GM12873 (cell line): ENCODE results near the gene AGBL3.

Experiments used
- CTCF ChIP-seq: IDR thresholded peaks from 2 replicates; pipeline ENCODE4 v1.5.1; 2012; ENCODE audit warnings: low read depth, mild to moderate bottlenecking, moderate library complexity, low read length, control low read depth; ENCODE audit not compliant: insufficient read depth; ENCODE audit errors: missing control alignments

Gene AGBL3

DNA sequence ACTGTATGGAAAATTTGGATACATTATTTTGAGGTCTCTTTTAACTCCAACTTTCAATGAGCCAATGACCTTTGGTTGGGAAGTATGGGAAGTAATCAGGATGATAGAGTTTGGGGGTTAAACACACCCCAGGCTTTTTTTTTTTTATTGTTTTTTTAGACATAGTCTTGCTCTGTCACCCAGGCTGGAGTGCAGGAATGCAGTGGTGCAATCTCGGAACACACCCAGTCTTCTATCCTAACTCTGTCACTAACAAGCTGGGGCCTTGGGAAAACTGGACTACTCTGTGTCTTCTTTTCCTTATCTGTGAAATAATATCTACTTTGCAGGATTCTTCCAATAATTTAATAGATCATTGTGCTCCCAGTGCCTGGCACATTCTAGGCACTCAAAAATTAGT is 37.6 kb upstream of the AGBL3 start:
- TF ChIP-seq CTCF, result no peak

GRCh38 chr7:134949171-134949570 is 37.1 kb upstream of the AGBL3 start:
- no peak for TF ChIP-seq CTCF

GRCh38 chr7:134954197-134955082 is 31.9 kb upstream of the AGBL3 start:
- peak; percentile 48 for TF ChIP-seq CTCF

DNA sequence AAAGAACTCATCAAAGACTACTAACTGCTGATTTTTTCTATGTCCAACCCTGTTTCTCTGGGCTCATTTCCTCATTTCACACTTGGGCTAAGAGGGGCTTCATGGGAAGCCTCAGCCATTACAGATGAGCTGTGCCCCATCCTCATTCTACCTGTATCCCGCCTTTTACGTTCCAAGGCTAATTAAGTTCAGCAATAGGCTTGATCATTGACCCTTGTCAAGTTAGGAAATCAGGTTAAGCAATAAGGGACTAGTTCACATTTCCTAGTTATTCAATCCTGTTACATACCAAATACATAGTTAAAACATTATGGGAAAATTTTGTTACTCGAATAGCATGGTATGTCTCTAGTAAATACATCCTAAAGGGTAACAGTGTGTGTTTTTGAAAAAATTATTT is 29.3 kb upstream of the AGBL3 start:
- TF ChIP-seq CTCF, result no peak

GRCh38 chr7:134959810-134960209 is 26.5 kb upstream of the AGBL3 start:
- TF ChIP-seq CTCF, result no peak

DNA sequence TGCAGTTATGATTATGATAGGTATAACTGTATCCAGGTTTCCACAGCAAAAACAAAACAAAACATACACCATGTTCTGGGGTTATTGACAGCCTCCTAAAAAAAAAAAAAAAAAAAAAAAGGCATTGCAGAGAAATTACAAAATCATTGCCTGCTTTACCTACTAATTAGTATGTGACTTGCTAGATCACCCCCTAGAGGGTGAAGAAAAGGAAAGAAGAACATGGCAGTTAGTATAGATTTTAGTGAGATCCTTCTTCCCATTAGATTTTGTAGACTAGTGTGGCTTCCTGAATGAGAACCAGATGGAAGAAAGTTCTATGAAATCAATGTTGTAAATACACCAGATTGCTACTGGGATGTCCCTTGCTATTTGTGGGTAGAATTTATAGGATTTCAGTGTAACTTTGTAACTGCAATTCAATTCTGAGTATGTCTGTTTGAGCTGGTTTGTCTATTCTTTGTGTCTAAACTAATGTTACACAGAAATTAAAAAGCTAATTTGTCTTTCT is 24.0 kb upstream of the AGBL3 start:
- TF ChIP-seq CTCF, result no peak

DNA sequence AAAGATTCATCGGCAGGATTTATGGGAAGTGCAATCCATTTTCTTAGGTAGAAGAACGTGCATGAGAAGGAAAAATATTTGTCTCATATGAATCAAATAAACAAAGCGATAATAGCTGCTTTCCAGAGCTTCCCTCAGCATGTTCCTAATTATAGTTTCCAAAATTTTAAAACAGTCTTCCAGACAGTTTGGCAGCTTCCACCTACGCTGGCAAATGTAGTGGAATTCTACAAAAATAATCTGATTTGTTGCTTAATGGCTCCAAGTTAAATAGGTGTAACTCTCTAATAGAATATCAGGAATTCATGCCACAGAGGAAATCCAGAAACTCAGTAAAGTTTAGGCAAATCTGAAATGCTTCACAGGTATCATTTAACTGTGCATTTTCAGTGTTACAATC is 23.3 kb upstream of the AGBL3 start:
- no peak for TF ChIP-seq CTCF
